HG02973 (cell line): Measurements from ENCODE around the gene PIK3C2G.

ENCODE experiments used
- ATAC-seq: cut with Tn5 transposase; IDR thresholded peaks from one replicate; pipeline ENCODE4 v1.9.1; 2021; ENCODE audit warnings: moderate library complexity; ENCODE audit not compliant: unreplicated experiment

PIK3C2G gene

DNA sequence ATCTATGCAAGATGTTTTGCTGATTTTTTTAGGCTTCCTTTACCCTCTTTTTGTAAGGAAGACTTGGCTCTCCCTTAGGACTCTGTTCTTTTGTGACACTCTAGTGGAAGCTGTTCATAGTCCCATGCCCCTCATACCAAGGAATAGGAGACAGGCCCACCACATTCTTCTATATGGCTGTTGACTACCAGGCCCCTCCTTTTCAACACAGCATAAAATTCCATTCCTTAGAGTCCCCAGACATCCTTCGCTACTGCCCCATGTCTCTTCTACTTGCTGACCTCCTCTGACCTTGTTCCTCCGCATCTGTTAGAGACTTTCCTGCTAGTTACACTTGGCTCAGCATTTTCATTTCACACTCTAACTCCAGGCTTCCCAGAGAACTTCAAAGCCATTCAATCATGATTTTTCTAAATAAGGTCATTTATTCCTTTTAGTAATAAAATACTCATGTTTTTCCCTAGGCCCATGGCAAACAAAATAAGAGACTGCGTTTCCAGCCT is 9.7 kb downstream of the PIK3C2G start:
- no peak for ATAC-seq

DNA sequence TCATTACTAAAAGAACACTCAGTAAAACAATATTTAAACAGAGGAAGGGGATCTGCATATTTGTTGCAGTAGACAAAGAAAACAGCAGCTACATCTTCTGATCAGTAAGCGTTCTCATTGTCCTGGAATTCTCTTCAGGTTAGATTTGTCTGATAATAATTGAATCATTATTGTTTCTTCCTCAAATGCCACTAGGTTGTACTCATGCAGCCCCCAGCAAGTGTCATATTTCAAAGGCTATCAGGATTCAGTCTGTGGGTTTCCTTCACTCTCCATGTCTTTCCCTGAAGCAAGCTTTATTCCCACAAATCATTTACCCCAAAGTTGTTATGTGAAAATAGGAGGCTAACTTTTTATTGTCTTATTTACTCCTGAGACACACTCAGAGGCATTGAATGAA is 14.7 kb downstream of the PIK3C2G start:
- ATAC-seq, result no peak

DNA sequence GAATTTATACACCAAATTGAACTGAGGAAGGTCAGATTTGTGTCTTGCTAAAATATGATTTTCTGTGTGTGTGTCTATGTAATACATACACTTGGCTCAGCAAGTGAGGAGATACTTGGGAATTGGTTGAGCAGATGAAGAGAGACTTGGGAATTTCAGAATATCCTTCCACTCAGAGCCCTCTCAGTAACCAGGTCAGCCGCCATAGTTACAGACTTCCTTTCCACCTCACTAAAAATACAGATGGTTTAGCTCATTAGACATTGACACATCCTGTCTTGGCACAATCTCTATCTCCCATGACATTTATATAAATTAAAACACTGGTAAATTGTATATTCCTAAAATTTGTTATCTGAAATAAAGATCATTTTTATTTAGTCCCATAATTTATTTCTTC is 15.9 kb downstream of the PIK3C2G start:
- no peak for ATAC-seq

DNA sequence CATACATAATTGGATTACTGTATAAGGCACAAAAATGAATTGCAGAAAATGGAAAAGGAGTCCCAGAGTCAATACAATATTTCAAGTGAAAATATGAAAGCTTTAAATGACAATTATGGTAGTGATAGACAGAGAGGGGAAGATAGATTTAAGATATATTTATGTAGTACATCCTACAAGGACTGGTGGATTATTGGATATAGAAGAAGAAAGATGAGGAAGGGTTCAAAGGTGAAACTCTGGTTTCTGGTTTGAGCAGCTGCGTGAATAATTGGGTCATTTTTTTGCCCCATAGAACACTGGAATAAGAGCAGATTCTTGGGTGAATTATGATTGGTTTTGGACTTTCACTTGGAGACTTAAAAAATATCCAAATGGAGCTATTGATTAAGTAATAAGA is 19.4 kb downstream of the PIK3C2G start:
- no peak for ATAC-seq

DNA sequence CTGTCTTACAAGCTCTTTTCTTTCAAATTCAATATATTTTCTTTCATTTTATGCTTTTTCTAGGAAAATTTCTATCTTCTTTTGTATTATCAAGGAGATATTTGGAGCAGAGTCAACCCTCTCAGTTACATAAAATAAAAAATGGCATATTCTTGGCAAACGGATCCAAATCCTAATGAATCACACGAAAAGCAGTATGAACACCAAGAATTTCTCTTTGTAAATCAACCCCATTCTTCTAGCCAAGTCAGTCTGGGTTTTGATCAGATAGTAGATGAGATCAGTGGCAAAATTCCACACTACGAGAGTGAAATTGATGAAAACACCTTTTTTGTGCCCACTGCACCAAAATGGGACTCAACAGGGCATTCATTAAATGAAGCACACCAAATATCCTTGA is 20.6 kb downstream of the PIK3C2G start:
- no peak for ATAC-seq

DNA sequence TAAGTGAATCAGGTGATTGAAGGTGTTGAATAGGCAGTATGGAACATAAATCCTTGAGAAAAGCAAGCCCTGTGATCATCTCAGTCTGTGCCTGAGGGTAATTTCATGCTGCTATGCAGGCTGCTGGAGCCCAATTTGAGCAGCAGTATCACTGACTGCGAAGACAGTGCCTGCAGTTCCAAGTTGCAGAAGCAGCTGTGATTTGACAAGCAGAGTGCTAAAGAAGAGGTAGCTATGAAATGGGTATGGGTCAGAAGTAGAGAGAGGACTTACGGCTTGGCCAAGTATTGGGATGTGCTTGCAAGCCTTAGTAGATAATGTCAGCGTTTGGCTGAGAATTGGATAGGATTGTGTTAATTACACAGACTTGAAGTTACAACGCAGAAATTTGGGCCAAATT is 22.5 kb downstream of the PIK3C2G start:
- ATAC-seq, result no peak

DNA sequence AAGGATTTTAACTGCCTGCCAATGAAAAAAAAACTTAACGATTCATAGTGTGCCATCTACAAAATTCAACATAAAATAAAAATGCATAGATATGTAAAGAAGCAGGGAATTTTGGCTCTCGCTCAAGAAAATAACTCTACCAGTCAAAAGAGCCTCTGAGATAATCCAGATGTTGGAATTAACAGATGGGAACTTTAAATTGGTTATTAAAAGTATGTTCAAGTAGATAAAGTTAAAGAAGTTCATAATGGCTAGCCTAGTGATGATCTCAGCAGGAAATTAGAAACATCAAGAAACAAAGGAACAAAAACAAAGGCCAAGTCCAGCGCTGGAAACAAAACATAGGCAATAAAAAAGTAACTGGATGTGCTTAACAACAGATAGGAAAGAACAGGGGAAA is 23.1 kb downstream of the PIK3C2G start:
- no peak for ATAC-seq

DNA sequence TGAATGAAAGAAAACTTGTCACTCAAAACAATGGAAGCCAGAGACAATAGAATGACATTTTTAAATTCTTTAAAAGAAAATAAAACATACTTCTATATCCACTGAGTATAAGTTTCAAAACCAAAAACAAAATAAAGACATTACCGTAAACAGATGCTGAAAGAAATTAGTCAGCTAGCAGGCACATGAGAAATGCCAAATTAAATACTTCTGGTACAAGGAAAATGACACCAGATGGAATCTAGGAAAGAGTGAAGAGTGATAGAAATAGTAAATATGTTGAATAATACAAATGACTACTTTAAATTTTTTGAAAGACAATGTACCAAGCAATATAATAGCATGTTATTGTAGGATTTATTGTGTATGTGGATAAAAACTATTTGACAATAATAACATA is 23.8 kb downstream of the PIK3C2G start:
- no peak for ATAC-seq

DNA sequence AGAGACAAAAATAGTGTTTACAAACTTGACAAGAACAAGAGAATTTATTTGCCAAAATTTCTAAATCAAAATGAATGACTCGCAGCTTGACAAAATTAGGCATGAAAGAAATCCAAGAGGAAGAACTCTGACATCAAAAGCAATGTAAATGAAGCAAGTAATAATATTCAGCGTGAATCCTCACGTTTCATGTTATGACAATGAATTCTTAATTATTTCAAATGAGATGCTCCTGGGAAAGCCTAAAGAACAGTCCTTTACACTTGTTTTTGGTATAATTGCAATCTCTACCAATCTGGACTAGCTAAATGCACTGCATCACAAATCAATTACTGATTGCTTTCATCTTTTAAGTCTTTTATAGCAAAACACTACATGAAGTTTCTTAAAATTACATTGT is 29.1 kb downstream of the PIK3C2G start:
- no peak for ATAC-seq

DNA sequence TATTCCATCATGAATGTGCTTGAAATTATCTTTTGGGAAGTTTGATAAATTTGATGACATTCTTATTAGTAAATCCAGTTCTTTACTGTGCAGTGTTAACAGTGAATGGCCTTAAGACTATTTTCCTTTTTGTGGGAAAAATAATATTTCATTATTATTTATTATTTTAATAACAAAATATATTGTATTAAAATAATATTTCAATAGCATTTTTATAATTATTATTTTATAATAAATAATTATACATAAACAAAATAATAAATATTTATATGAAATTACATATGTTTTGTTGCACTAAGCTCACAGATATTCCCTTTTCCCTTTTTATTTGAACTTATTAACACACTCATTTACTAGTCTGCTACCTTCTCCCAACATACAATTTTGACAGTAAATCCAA is 33.6 kb downstream of the PIK3C2G start:
- no peak for ATAC-seq

DNA sequence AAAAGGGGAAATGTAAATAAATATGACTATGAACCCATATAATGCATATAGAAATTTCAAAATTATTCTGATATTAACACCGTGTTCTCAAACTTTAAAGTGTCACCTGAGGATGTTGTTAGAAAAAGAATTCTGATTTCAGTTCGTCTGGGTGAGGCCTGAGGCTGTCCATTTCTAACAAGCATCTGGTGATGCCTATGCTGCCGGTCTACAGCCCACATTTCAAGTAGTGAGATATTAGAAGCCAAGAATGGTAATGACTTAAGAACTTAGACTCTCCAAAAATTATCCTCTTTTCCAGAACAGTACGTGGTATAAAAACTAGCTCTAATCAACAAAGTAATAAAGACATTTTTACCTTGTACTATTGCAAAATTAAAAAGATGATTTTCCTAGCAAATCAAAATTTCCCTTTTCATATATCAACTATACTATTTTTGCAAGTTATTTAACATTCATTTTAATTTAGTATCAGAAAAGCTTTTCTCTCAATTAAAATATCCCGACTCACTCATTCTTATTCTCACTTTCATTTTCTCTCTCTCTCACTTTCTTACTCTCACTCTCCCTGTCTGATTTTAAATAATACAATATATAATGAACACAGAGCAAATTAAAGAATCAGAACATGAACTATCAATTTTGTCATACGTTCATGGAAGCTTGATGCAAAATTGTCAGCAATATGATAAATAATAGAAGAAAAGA is 35.0 kb downstream of the PIK3C2G start:
- ATAC-seq, result no peak

DNA sequence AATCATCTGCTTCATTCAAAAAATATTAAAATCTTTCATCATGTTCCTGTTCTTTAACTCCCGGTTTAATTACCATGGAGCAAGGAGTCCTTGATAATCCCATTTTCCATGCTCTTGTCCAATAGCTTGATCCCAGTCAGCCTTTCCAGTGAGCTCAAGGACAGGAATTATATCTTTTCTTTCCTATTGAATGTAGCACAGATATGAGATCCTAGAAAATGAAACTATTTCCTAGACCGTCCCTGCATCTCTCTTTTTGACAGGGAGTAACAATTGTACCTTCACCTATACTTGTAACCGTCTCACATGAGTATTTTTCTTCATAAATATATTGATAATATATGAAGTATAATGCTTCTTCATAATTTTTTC is 35.6 kb downstream of the PIK3C2G start:
- ATAC-seq, result no peak

DNA sequence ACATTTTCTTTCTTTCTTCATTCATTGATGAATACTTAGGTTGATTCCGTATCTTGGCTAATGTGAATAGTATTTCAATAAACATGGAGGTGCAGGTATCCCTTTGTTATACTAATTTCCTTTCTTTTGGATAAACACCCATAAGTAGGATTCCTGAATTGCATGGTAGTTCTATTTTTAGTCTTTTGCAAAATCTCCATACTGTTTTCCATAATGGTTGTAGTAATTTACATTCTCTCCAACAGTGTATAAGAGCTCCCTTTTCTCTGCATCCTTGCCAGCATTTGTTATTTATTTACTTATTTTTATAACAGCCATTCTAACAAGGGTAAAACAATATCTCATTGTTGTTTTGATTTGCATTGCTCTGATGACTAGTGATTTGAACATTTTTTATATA is 36.6 kb downstream of the PIK3C2G start:
- ATAC-seq, result no peak

DNA sequence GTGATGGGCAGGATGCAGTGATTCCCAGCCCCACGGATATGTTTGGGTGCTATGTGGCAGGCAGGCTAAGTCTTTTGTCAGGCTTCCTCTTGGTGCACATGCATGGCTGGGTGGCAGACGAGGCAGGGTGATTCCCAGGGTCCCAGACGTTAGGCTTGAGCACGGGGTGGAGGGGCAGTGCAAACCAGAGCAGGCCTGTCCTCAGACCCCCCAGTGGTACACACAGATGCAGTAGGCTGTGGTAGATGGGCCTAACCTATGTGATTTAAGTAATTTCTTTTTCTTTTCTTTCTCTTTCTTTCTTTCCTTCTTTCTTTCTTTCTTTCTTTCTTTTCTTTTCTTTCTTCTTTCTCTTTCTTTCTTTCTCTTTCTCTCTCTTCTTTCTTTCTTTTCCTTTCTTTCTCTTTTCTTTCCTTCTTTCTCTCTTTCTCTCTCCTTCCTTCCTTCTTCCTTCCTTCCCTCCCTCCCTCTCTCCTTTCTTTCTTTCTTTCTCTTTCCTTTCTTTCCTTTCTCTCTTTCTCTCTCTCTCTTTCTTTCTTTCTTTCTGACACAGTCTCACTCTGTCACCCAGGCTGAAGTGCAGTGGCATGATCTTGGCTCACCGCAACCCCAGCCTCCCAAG is 41.6 kb downstream of the PIK3C2G start:
- ATAC-seq, result no peak

DNA sequence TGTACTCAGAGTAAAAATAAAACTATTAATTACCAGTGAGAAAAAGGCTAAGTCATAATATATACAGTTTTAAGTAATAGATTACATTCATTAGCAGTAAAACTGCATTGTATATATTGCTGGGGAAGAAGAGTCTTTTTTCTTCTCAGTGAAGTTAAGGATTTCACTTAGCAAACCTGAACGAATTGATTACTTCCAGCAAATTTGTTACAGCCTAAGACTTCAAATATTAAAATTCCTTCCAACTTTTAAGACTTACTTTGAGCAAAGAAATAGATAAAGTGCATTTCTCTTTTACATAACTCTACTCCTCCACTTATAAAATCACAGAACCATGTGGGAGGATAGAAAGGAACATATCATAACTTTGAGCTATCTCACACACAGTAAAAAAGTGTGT is 43.3 kb downstream of the PIK3C2G start:
- no peak for ATAC-seq

DNA sequence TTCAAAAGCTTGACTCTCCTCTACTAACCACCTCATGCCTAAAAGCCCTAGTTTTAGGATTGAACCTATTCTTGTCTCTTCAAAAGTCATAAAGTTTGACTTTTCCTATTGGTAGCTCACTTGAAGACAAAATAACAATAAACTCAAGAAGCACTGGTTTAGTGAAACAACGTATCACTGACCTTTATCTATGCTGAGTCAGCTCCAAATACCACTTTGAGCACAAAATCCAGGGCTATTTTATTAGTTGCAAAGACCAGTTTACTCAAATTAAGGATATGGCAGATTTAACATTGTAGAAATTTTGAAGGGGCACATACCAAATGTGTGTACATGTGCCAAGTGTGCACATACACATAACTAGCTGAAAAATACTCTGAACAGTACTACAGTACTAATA is 45.0 kb downstream of the PIK3C2G start:
- no peak for ATAC-seq

DNA sequence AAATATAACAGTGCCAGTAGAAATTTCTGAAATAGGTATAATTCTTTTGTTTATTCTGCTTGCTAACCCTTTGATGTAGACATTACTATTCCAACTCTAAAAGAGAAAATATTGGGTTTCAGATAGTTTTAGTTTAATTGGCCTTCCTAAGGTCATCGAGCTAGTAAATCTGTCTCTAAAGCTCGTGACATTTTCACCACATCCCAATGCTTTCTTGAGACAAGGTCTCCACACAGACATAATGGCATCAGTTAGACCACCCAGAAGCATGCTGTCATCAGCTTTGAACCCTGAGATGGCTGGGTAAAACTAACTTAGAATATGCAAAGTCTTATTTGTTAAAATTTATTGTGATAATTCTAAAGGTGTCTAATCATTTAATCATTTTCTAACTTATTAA is 52.0 kb downstream of the PIK3C2G start:
- ATAC-seq, result no peak

DNA sequence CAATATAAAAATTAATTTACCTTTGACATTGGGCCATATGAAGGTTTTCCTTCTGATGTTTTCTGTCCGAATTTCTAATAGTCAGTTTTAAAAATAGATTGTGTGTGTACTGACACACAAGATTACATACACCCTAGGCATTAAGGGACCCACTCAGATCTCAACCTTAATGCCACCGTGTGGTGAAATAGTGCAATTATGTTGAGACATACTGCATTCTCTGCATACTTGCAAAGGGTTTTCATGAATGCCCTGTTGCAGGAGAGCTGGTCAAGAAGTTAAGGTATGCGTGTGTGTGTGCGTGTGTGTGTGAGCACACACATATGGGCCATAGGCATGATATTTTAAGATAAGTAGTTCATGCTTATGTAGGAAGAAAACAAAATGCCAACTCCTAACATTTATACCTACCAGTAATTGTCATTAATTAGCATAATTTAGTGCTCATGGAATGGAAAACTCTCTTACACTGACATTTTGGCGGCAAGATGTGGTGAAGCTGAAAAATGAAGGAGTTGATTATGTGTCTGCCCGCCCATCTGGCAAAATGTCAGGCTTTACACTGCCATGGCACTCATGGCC is 58.8 kb downstream of the PIK3C2G start:
- ATAC-seq, result no peak

DNA sequence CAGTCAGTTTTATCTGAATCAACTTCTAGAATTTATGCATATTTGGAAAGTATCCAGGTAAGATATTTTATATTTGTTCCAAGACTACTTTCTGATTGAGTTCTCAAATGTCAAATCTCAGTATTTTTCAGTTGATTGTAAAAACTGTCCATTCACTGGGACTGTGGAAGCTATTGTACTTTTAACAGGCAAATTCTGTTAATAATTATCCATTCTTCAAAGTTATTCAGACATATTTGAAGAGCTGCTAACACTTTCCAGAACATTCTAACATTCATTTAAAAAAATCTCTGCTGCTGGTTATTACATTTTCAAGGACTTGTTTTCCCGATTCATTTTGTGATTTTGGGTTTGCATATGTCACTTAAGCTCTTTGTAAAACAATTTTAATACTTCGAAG is 59.7 kb downstream of the PIK3C2G start:
- ATAC-seq, result no peak

DNA sequence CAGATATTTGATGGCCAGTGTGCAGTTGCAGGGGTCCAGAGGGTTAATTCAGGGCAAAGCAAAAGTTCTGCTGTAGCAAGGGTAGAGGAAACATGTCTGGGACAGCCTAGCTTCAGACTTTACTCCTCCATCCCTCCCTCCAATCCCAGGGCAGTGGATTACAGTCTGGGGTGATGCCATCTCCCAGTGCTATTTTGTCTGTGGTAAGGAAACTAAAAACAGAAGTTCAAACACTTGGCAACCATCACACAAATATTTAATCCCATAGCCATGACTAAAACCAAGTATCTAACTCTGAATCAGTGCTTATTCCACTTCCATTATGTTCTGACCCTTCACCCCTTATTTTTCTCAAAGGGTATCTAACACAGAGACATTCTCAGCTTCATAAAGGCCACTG is 61.8 kb downstream of the PIK3C2G start:
- no peak for ATAC-seq

DNA sequence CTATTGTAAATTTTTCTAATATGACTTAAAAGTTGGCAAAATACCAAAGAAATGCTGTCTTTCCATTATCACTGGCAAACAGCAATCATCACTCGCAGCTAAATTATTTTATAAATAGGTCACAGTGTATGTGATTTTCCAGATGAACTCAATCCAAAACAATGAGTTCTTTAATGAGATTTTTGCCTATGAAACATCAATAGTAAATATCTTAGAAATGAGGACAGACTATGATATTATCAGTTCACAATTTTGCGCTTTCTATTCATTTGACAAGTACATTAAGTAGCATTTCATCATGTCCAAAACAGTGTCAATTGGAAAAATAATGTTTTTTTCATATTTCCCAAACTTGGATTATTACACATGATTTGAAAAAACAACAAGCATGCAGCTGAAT is 65.7 kb downstream of the PIK3C2G start:
- ATAC-seq, result no peak

DNA sequence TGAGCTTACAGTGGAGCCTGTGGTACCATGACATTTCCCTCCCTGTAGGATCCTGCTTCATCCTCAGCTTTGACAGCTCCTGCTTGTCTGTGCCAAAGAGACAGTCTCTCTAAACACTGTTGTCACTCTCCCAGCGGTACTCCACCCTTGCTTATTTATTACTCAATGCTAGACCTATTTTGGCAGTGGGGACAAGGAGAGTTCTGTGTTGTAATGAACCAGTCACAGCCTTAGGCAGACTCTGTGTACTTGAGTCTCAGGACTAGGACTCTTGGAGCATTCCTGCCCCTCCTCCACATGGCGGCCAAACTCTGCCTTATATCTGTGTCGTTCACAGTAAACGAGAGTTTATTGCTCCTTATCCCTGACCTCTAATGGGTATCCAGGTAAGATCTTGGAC is 70.9 kb downstream of the PIK3C2G start:
- no peak for ATAC-seq

DNA sequence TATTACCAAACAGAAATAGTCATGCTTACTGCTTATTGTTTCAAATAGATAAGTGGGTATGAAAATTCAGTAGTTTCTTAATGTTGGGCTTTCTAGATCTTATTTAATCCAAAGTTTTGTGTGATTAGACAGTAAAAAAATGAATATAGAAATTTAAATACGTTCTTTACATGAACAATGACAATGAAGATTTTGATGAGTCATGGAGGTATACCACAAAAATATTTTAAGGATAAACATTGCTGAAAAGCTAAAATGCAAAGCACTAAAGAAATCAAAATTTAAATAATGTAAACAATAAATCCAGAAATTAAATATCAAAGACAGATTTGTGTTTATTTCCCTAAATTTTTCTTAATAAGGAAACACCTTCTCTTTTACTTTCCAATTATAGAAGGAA is 78.3 kb downstream of the PIK3C2G start:
- ATAC-seq, result no peak
